WTC11 (cell line): ENCODE data around the gene SLC2A14. TPM values are rescaled to one million over a fixed set of nuclear protein-coding genes. Genes with fewer than 3 reads are reported as not detected.

ENCODE experiments used
- ATAC-seq: fragments of 200-7000 bp; cut with Tn5 transposase; 2 replicates; pipeline ENCODE4 v1.10.0; 2021; ENCODE audit warnings: mild to moderate bottlenecking, moderate library complexity
- CTCF ChIA-PET: fragments of 300-600 bp; sonication (Branson Sonifier 250); formaldehyde crosslinking; loops from one replicate; lab custom pipeline; 2021; ENCODE audit warnings: antibody characterized with exemption; lab: Charles Lee
- POLR2A ChIA-PET: fragments of 350-600 bp; sonication (Branson Sonifier 250); formaldehyde crosslinking; loops from one replicate; lab custom pipeline; 2021; ENCODE audit warnings: antibody characterized with exemption; lab: Charles Lee
- DNase-seq: peaks from one replicate; pipeline ENCODE4 v3.0.0; 2021; ENCODE audit warnings: low spot score
- H3K27ac Mint-ChIP-seq: 2 replicates; pipeline ENCODE4 v1.8.0; 2021; ENCODE audit warnings: mixed read lengths
- H3K27me3 Mint-ChIP-seq: 2 replicates; pipeline ENCODE4 v1.8.0; 2021; ENCODE audit warnings: low read depth, mild to moderate bottlenecking, moderate library complexity, mixed read lengths
- H3K36me3 Mint-ChIP-seq: 2 replicates; pipeline ENCODE4 v1.8.0; 2021; ENCODE audit warnings: mixed read lengths
- H3K4me1 Mint-ChIP-seq: 2 replicates; pipeline ENCODE4 v1.8.0; 2022; ENCODE audit warnings: mixed read lengths
- H3K4me3 Mint-ChIP-seq: 2 replicates; pipeline ENCODE4 v1.8.0; 2021; ENCODE audit warnings: mild to moderate bottlenecking, moderate library complexity, mixed read lengths
- H3K9me3 Mint-ChIP-seq: 2 replicates; pipeline ENCODE4 v1.8.0; 2021; ENCODE audit warnings: mixed read lengths
- AR ChIP-seq: fragments of 250-450 bp; sonication (Bioruptor Pico); IDR thresholded peaks from 2 replicates; pipeline ENCODE4 v1.9.0; 2021; ENCODE audit warnings: mild to moderate bottlenecking
- CREM ChIP-seq: sonication (generic); formaldehyde crosslinking; IDR thresholded peaks from 2 replicates; pipeline ENCODE4 v1.8.1; 2022; ENCODE audit warnings: mild to moderate bottlenecking, missing genetic modification reagents, moderate library complexity
- ESRRA ChIP-seq: sonication (generic); formaldehyde crosslinking; IDR thresholded peaks from 2 replicates; pipeline ENCODE4 v1.8.1; 2022; ENCODE audit warnings: mild to moderate bottlenecking, missing genetic modification reagents, borderline replicate concordance
- ETV6 ChIP-seq: sonication (generic); formaldehyde crosslinking; IDR thresholded peaks from 2 replicates; pipeline ENCODE4 v1.8.1; 2022; ENCODE audit warnings: mild to moderate bottlenecking, missing genetic modification reagents
- FOXK1 ChIP-seq: sonication (generic); formaldehyde crosslinking; IDR thresholded peaks from 2 replicates; pipeline ENCODE4 v1.8.0; 2022; ENCODE audit warnings: mild to moderate bottlenecking, moderate library complexity, missing genetic modification reagents
- KAT7 ChIP-seq: sonication (generic); formaldehyde crosslinking; IDR thresholded peaks from 2 replicates; pipeline ENCODE4 v1.8.1; 2023; ENCODE audit warnings: missing genetic modification reagents, mild to moderate bottlenecking, borderline replicate concordance
- SOX15 ChIP-seq: fragments of 250-450 bp; sonication (Bioruptor Pico); IDR thresholded peaks from 2 replicates; pipeline ENCODE4 v1.9.0; 2021; ENCODE audit warnings: mild to moderate bottlenecking
- TCF7 ChIP-seq: sonication (generic); formaldehyde crosslinking; IDR thresholded peaks from 2 replicates; pipeline ENCODE4 v1.8.0; 2022; ENCODE audit warnings: mild to moderate bottlenecking, low read depth, missing genetic modification reagents, moderate library complexity
- TP53 ChIP-seq: sonication (generic); formaldehyde crosslinking; IDR thresholded peaks from 2 replicates; pipeline ENCODE4 v1.8.1; 2023; ENCODE audit warnings: mild to moderate bottlenecking, missing genetic modification reagents
- ZNF396 ChIP-seq: fragments of 250-450 bp; sonication (Bioruptor Pico); IDR thresholded peaks from 2 replicates; pipeline ENCODE4 v1.8.0; 2021; ENCODE audit warnings: mild to moderate bottlenecking, moderate library complexity, borderline replicate concordance
- ZNF423 ChIP-seq: fragments of 250-450 bp; sonication (Bioruptor Pico); IDR thresholded peaks from 2 replicates; pipeline ENCODE4 v2.1.2; 2022; ENCODE audit warnings: mild to moderate bottlenecking, moderate library complexity
- ZNF512 ChIP-seq: sonication (generic); formaldehyde crosslinking; IDR thresholded peaks from 2 replicates; pipeline ENCODE4 v1.8.1; 2022; ENCODE audit warnings: missing genetic modification reagents, borderline replicate concordance
- total RNA-seq: library from RNA; stranded (reverse); gene quantifications from 3 replicates; pipeline ENCODE4 v1.2.3, GENCODE V29; 2021
- TF ChIP-seq, protein P1 (sequence below): sonication (generic); formaldehyde crosslinking; conservative IDR thresholded peaks from 2 replicates; pipeline ENCODE4 v1.8.1; 2022; ENCODE audit warnings: mild to moderate bottlenecking, missing genetic modification reagents
- TF ChIP-seq, protein P2 (sequence below): sonication (generic); formaldehyde crosslinking; IDR thresholded peaks from 2 replicates; pipeline ENCODE4 v1.8.0; 2022; ENCODE audit warnings: missing genetic modification reagents

The SLC2A14 gene
- total RNA-seq, 1 experiment from 2014 or later: 24.4 TPM

GRCh38 chr12:7892186-7892980, 19.7 kb upstream of the SLC2A14 start:
- CTCF ChIA-PET: interaction anchor here (0.6 to 2.4 kb wide), 7 partner anchors 14 to 103 kb away, joined by 3 to 9 read pairs (median 3); no protein-coding TSS in a partner anchor

More at GRCh38 chr12:7892186-7892980, 19.7 kb upstream of the SLC2A14 start:
- H3K27me3 Mint-ChIP-seq: no peaks in the 10 kb centered on the region
- peaks cover 44% of the 10 kb centered on the region for H3K4me1 Mint-ChIP-seq
- no peak for DNase-seq
- peaks cover 6% of the 10 kb centered on the region for H3K36me3 Mint-ChIP-seq
- peak; percentile 46 for ATAC-seq
- TF ChIP-seq KAT7 (CRISPR knock-in tag) (no peak), TP53 (CRISPR knock-in tag) (no peak), TCF7 (CRISPR knock-in tag) (no peak), ZNF396 (CRISPR knock-in tag) (no peak), ZNF423 (CRISPR knock-in tag) (no peak), CREM (CRISPR knock-in tag) (no peak), ZNF512 (CRISPR knock-in tag) (no peak), FOXK1 (CRISPR knock-in tag) (no peak), AR (CRISPR knock-in tag) (no peak), ESRRA (CRISPR knock-in tag) (no peak), ETV6 (CRISPR knock-in tag) (no peak), SOX15 (no peak)
- TF ChIP-seq, protein P1, sequence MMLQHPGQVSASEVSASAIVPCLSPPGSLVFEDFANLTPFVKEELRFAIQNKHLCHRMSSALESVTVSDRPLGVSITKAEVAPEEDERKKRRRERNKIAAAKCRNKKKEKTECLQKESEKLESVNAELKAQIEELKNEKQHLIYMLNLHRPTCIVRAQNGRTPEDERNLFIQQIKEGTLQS: no peak
- TF ChIP-seq, protein P2, sequence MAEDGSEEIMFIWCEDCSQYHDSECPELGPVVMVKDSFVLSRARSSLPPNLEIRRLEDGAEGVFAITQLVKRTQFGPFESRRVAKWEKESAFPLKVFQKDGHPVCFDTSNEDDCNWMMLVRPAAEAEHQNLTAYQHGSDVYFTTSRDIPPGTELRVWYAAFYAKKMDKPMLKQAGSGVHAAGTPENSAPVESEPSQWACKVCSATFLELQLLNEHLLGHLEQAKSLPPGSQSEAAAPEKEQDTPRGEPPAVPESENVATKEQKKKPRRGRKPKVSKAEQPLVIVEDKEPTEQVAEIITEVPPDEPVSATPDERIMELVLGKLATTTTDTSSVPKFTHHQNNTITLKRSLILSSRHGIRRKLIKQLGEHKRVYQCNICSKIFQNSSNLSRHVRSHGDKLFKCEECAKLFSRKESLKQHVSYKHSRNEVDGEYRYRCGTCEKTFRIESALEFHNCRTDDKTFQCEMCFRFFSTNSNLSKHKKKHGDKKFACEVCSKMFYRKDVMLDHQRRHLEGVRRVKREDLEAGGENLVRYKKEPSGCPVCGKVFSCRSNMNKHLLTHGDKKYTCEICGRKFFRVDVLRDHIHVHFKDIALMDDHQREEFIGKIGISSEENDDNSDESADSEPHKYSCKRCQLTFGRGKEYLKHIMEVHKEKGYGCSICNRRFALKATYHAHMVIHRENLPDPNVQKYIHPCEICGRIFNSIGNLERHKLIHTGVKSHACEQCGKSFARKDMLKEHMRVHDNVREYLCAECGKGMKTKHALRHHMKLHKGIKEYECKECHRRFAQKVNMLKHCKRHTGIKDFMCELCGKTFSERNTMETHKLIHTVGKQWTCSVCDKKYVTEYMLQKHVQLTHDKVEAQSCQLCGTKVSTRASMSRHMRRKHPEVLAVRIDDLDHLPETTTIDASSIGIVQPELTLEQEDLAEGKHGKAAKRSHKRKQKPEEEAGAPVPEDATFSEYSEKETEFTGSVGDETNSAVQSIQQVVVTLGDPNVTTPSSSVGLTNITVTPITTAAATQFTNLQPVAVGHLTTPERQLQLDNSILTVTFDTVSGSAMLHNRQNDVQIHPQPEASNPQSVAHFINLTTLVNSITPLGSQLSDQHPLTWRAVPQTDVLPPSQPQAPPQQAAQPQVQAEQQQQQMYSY: no peak
- no peaks in the 10 kb centered on the region for H3K9me3 Mint-ChIP-seq
- POLR2A ChIA-PET: interaction anchor here (1.0 kb wide), 1 partner anchor 13 kb away, joined by 3 read pairs; no protein-coding TSS in a partner anchor
- peak overlapping the region; percentile 99 for H3K27ac Mint-ChIP-seq
- H3K4me3 Mint-ChIP-seq: peak overlapping the region; percentile 40; the same call in 1 of the 2 replicates
